Measurements from ENCODE around the gene ESAM.

The ESAM gene

GRCh38 chr11:124769806-124770774, 8.0 kb upstream of the ESAM start:
- TF ChIP-seq, protein P1, sequence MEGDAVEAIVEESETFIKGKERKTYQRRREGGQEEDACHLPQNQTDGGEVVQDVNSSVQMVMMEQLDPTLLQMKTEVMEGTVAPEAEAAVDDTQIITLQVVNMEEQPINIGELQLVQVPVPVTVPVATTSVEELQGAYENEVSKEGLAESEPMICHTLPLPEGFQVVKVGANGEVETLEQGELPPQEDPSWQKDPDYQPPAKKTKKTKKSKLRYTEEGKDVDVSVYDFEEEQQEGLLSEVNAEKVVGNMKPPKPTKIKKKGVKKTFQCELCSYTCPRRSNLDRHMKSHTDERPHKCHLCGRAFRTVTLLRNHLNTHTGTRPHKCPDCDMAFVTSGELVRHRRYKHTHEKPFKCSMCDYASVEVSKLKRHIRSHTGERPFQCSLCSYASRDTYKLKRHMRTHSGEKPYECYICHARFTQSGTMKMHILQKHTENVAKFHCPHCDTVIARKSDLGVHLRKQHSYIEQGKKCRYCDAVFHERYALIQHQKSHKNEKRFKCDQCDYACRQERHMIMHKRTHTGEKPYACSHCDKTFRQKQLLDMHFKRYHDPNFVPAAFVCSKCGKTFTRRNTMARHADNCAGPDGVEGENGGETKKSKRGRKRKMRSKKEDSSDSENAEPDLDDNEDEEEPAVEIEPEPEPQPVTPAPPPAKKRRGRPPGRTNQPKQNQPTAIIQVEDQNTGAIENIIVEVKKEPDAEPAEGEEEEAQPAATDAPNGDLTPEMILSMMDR (conservative IDR thresholded peaks at IDR 0.05; ENCODE audit: low read length): no peak
- DNase-seq (ENCODE audit: low read depth): peak; percentile 59
- H3K4me3 ChIP-seq (ENCODE audit: low read length): no peak overlapping the region

DNA sequence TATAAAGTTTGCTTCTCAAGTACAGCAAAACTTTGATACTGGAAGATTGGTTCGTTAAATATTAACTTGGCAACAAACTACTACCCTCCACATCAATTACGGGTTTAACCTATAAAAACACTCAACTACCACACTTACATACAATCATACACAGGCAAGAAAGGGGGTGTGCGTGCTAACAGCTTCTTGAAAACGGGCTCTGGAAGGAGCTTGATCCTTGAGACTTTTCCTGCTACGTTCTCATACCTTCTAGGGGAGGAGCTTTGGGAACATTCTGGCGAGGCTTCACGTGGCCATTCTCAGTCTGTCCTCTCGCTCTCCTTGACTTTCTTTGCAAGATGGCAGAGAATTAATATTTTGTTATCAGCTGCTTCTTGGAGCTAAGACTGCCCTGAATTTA, 6.8 kb upstream of the ESAM start:
- TF ChIP-seq, protein P1 (conservative IDR thresholded peaks at IDR 0.05; ENCODE audit: low read length): no peak
- no peak overlapping the region for H3K4me3 ChIP-seq (ENCODE audit: low read length)
- DNase-seq (ENCODE audit: low read depth): no peak

- no peak overlapping the region for H3K4me3 ChIP-seq (ENCODE audit: low read length)
- TF ChIP-seq, protein P1 (conservative IDR thresholded peaks at IDR 0.05; ENCODE audit: low read length): no peak
- DNase-seq (ENCODE audit: low read depth): no peak
Measured at GRCh38 chr11:124766156-124766555, 4.1 kb upstream of the ESAM start.

DNA sequence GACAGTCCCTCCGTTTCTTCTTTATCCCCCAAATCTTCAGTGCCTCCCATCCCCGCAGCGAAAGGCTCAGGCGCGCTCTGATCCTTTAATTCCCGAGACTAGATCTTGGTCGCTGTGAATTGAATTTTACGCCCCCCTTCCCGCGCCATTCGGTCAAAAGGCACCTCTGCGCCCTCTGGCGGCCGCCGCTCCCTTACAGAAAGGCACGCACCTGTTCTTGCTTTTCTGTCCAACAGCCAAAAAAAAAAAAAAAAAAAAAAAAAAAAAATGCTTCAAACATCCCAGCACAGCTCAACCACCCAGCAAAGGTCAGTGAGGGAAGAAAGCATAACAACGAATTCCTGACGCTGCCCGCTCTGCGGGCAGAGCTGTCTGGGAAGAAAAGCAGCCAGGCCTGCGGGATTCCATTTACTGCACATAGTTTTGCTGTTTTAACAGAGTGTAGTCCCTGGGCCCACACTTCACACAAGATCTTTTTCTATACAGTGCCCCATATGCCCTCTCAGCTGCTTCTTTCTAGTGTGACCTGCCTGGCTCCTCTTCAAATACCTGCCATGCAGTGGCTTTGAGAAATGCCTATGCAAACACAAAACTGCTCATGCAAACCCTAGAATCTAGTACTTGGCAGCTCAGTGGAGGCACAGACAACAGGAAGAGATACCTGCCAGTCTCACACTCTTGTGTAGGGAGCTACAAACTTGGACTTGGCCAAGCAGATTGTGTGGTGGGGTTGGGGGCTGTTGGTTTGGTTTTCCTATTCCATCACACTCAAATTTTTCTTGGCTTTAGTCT, 1.3 kb upstream of the ESAM start:
- TF ChIP-seq, protein P1 (conservative IDR thresholded peaks at IDR 0.05; ENCODE audit: low read length): peak; percentile 71
- DNase-seq (ENCODE audit: low read depth): peak; percentile 54
- peak overlapping the region; percentile 57 for H3K4me3 ChIP-seq (ENCODE audit: low read length)

DNA sequence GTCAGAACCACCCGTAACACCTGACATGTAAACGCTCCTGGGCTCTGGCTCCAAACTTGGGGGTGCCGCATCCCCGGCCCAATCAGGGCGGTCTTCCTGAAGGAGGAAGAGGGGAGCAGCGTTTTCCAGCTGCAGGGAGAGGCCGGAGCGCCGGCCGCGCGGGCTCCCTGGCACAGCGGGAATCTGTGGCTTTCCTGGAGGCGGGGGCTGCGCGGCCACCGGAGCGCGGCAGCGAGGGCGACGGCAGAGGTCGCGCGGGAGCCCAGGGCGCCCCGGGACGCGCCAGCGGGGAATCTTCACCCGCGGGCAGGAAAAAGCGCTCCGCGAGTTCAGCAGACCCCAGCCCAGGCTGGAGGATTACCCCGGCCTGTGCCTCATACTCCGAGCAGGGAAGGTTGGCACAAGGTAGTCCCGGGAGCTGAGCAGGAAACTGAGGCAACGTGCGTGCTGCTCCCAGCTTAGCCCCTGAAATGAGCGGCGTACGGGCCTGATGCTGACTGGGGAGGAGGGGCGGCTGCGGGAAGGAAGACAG, 600 bp upstream of the ESAM start:
- no peak for DNase-seq (ENCODE audit: low read depth)
- H3K4me3 ChIP-seq (ENCODE audit: low read length): peak overlapping the region; percentile 57
- TF ChIP-seq, protein P1 (conservative IDR thresholded peaks at IDR 0.05; ENCODE audit: low read length): no peak

DNA sequence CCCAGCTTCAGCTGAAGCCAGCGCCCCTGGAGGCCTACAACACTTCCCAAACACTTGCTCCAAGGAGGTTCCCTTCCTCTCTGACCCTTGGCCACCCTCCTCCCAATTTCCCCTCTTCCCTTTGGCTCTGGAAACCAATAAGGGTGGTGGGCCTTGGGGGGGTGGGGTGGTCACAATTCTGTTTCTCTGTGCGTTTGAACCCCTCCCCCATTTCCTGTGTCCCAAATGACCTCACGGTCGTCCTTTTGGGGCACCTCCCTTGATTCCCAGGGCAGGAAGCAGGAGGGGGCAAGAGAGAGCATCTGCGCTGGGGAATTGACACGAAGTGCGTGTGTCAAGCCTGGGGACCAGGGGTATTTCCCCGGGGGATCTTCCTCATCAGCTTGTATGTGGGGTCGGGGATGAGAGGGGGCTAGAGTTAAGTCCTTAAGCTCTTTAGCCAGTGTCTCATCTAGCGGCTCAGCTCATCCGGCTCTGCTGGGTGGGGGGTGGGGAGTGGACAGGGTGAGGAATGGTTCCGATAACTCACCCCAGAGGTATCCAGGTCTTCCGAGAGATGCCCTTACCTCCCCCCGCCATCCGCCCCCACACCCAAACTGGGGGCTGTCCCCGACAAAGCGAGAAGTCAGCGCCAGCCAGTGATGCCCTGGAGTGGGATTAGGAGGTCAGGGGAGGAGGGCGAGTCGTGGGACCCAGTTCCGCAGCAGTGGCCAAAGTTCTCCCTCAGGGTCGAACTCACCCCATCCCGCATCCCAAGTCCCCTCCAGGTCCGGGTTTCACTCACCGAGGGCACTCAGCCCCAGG, 587 bp downstream of the ESAM start:
- no peak overlapping the region for H3K4me3 ChIP-seq (ENCODE audit: low read length)
- TF ChIP-seq, protein P1 (conservative IDR thresholded peaks at IDR 0.05; ENCODE audit: low read length): no peak
- DNase-seq (ENCODE audit: low read depth): no peak
